NCI-H2107 (cell line): ENCODE measurements around the gene HOXD4.

Source experiments
- DNase-seq: peaks from one replicate; lab custom pipeline; 2025; lab: John Stamatoyannopoulos, UW

Gene HOXD4

GRCh38 chr2:176170602-176171305, 19.4 kb downstream of the HOXD4 start:
- DNase-seq = no peak

GRCh38 chr2:176171351-176172006, 20.1 kb downstream of the HOXD4 start:
- DNase-seq = no peak

- DNase-seq = no peak
Measured at GRCh38 chr2:176172007-176172894, 20.9 kb downstream of the HOXD4 start.

GRCh38 chr2:176172895-176173566, 21.7 kb downstream of the HOXD4 start:
- DNase-seq = no peak

GRCh38 chr2:176173567-176174381, 22.4 kb downstream of the HOXD4 start:
- no peak for DNase-seq

- no peak for DNase-seq
Measured at GRCh38 chr2:176174382-176174823, 23.1 kb downstream of the HOXD4 start.

GRCh38 chr2:176174824-176175708, 23.7 kb downstream of the HOXD4 start:
- DNase-seq = no peak

- no peak for DNase-seq
Measured at GRCh38 chr2:176175709-176176607, 24.6 kb downstream of the HOXD4 start.

- no peak for DNase-seq
Measured at GRCh38 chr2:176177580-176178037, 26.3 kb downstream of the HOXD4 start.

- DNase-seq = peak; percentile 20
Measured at GRCh38 chr2:176178038-176178756, 26.8 kb downstream of the HOXD4 start.

GRCh38 chr2:176178757-176179295, 27.5 kb downstream of the HOXD4 start:
- DNase-seq = no peak

GRCh38 chr2:176181551-176181950, 30.2 kb downstream of the HOXD4 start:
- DNase-seq = no peak

- DNase-seq = no peak
Measured at GRCh38 chr2:176182671-176183070, 31.3 kb downstream of the HOXD4 start.

GRCh38 chr2:176184749-176185148, 33.4 kb downstream of the HOXD4 start:
- no peak for DNase-seq

GRCh38 chr2:176186024-176186423, 34.7 kb downstream of the HOXD4 start:
- no peak for DNase-seq

GRCh38 chr2:176187200-176187898, 36.0 kb downstream of the HOXD4 start:
- no peak for DNase-seq
